Trophoblast cell (in vitro differentiated cells and primary cell): ENCODE data around the gene PGM2L1.
A peak's percentile ranks its signal among the peaks of the same experiment; 100 is the strongest.

Experiments used
- DNase-seq, 2 donors: peaks; one replicate each; pipeline ENCODE4 v3.0.0-alpha.2; 2016
- H2AFZ ChIP-seq: 2 replicates; pipeline ENCODE4 v1.6.1; 2013; ENCODE audit warnings: low read length, moderate library complexity, mild to moderate bottlenecking; ENCODE audit not compliant: insufficient read depth, poor library complexity
- H2AK5ac ChIP-seq: 2 replicates; pipeline ENCODE4 v1.6.1; 2013; ENCODE audit warnings: mild to moderate bottlenecking, low read length
- H2BK120ac ChIP-seq: 2 replicates; pipeline ENCODE4 v1.6.1; 2013; ENCODE audit warnings: low read length, mild to moderate bottlenecking, moderate library complexity; ENCODE audit not compliant: insufficient read depth, poor library complexity
- H2BK12ac ChIP-seq: 2 replicates; pipeline ENCODE4 v1.6.1; 2013; ENCODE audit warnings: mild to moderate bottlenecking, low read length, moderate library complexity
- H2BK5ac ChIP-seq: 2 replicates; pipeline ENCODE4 v1.6.1; 2013; ENCODE audit warnings: low read length, low read depth, moderate library complexity, mild to moderate bottlenecking; ENCODE audit not compliant: poor library complexity
- H3K14ac ChIP-seq: 2 replicates; pipeline ENCODE4 v1.6.1; 2013; ENCODE audit warnings: mild to moderate bottlenecking, low read length
- H3K18ac ChIP-seq: 2 replicates; pipeline ENCODE4 v1.6.1; 2013; ENCODE audit warnings: mild to moderate bottlenecking, low read length
- H3K23ac ChIP-seq: 2 replicates; pipeline ENCODE4 v1.6.1; 2013; ENCODE audit warnings: low read length
- H3K27ac ChIP-seq: 2 replicates; pipeline ENCODE4 v1.5.1; 2013; ENCODE audit warnings: low read depth, mild to moderate bottlenecking, inconsistent platforms, low read length, moderate library complexity
- H3K27me3 ChIP-seq: 2 replicates; pipeline ENCODE4 v1.6.1; 2013; ENCODE audit warnings: inconsistent platforms, mild to moderate bottlenecking, low read length, moderate library complexity; ENCODE audit not compliant: insufficient read depth
- H3K36me3 ChIP-seq, 2 experiments: 1 replicate in 1 of 2; 2 replicates in 1 of 2; pipeline ENCODE4 v1.6.1; 2013; ENCODE audit warnings: low read length in 2 of 2, mild to moderate bottlenecking in 2 of 2, moderate library complexity in 1 of 2; ENCODE audit not compliant: insufficient read depth in 2 of 2, control insufficient read depth in 1 of 2
- H3K4ac ChIP-seq: 2 replicates; pipeline ENCODE4 v1.6.1; 2013; ENCODE audit warnings: low read depth, mild to moderate bottlenecking, low read length, moderate library complexity
- H3K4me1 ChIP-seq, 2 experiments: 1 replicate in 1 of 2; 2 replicates in 1 of 2; pipeline ENCODE4 v1.6.1; 2013; ENCODE audit warnings: low read length in 2 of 2, mild to moderate bottlenecking in 2 of 2, moderate library complexity in 1 of 2; ENCODE audit not compliant: insufficient read depth in 2 of 2, control insufficient read depth in 1 of 2
- H3K4me2 ChIP-seq: 2 replicates; pipeline ENCODE4 v1.6.1; 2013; ENCODE audit warnings: inconsistent platforms, mild to moderate bottlenecking, low read length, moderate library complexity
- H3K4me3 ChIP-seq: 2 replicates; pipeline ENCODE4 v1.5.1; 2013; ENCODE audit warnings: mild to moderate bottlenecking, low read depth, low read length, inconsistent platforms
- H3K79me1 ChIP-seq: one replicate; pipeline ENCODE4 v1.6.1; 2013; ENCODE audit warnings: low read length
- H3K79me2 ChIP-seq: 2 replicates; pipeline ENCODE4 v1.6.1; 2013; ENCODE audit warnings: low read length, mild to moderate bottlenecking; ENCODE audit not compliant: control insufficient read depth, insufficient read depth, poor library complexity
- H3K9ac ChIP-seq: 2 replicates; pipeline ENCODE4 v1.6.1; 2013; ENCODE audit warnings: mild to moderate bottlenecking, low read length
- H3K9me3 ChIP-seq: 2 replicates; pipeline ENCODE4 v1.6.1; 2013; ENCODE audit warnings: low read depth, mild to moderate bottlenecking, control low read depth, inconsistent platforms, low read length; ENCODE audit not compliant: insufficient read depth
- H4K12ac ChIP-seq: 2 replicates; pipeline ENCODE4 v1.6.1; 2013; ENCODE audit warnings: low read depth, mild to moderate bottlenecking, low read length, moderate library complexity
- H4K8ac ChIP-seq: 2 replicates; pipeline ENCODE4 v1.6.1; 2013; ENCODE audit warnings: low read depth, mild to moderate bottlenecking, low read length, moderate library complexity
- H4K91ac ChIP-seq: one replicate; pipeline ENCODE4 v1.6.1; 2013; ENCODE audit warnings: low read depth, mild to moderate bottlenecking, low read length, moderate library complexity
- WGBS: extraction: QIAGEN DNeasy Blood & Tissue Kit; methylation state at CpG from one replicate; pipeline ENCODE4 v1.1.7; 2013; ENCODE audit warnings: missing lambda C conversion rate; ENCODE audit not compliant: insufficient read length, insufficient coverage; ENCODE audit errors: extremely low coverage; 5-methylcytosine and 5-hydroxymethylcytosine counted together

PGM2L1 gene

GRCh38 chr11:74443071-74443864 is 45.0 kb upstream of the PGM2L1 start:
- no CpG with 5 or more reads among the region's 8 CpGs for WGBS
- Histone ChIP-seq H2AK5ac (no peak overlapping the region), H2BK12ac (no peak overlapping the region), H3K4me1 (peaks cover 0 to 3% of the 10 kb centered on the region in 2 experiments), H3K4me2 (no peak overlapping the region), H2AFZ (no peak overlapping the region), H3K9me3 (no peaks in the 10 kb centered on the region), H2BK5ac (no peak overlapping the region), H3K79me2 (no peaks in the 10 kb centered on the region), H3K18ac (no peak overlapping the region), H3K23ac (no peak overlapping the region), H3K79me1 (no peaks in the 10 kb centered on the region), H2BK120ac (no peak overlapping the region), H4K91ac (no peak overlapping the region), H3K27me3 (no peaks in the 10 kb centered on the region), H3K36me3 (no peaks in the 10 kb centered on the region), H3K14ac (no peak overlapping the region), H4K12ac (no peak overlapping the region), H3K9ac (no peak overlapping the region), H3K4me3 (no peak overlapping the region), H3K27ac (no peak overlapping the region), H3K4ac (no peak overlapping the region), H4K8ac (no peak overlapping the region)
- DNase-seq: no peak

DNA sequence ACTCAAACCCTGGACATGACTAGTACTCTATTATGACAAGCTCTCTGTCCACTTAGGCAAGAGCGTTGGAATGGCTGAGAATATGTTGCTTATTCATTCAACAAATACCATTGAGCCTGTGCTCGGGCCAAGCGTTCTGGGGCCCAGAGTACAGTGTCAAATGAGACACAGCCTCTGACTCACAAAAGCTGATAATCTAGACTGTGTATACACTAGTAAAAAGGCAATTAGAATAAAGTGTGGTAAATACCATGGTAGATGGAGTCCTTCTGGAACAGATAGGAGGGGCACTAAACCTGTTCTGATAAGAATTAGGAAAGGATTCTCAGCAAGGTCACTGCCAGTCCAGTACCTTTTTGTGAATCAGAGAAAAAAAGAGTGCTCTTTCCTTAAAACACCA is 44.4 kb upstream of the PGM2L1 start:
- H4K91ac ChIP-seq: no peak overlapping the region
- no peaks in the 10 kb centered on the region for H3K79me2 ChIP-seq
- no peak overlapping the region for H3K23ac ChIP-seq
- H3K27me3 ChIP-seq: no peaks in the 10 kb centered on the region
- no peak overlapping the region for H3K4ac ChIP-seq
- no peak overlapping the region for H2BK5ac ChIP-seq
- H3K9ac ChIP-seq: no peak overlapping the region
- H3K18ac ChIP-seq: no peak overlapping the region
- no peak overlapping the region for H2AK5ac ChIP-seq
- no peak overlapping the region for H3K4me3 ChIP-seq
- no peak overlapping the region for H3K27ac ChIP-seq
- no peak overlapping the region for H4K12ac ChIP-seq
- DNase-seq: peak in 1 of 2 donors; percentile 19
- no CpG with 5 or more reads among the region's 3 CpGs for WGBS
- no peak overlapping the region for H3K4me2 ChIP-seq
- H4K8ac ChIP-seq: no peak overlapping the region
- no peak overlapping the region for H2BK12ac ChIP-seq
- no peaks in the 10 kb centered on the region for H3K79me1 ChIP-seq
- no peak overlapping the region for H2BK120ac ChIP-seq
- H3K36me3 ChIP-seq: no peaks in the 10 kb centered on the region
- no peak overlapping the region for H2AFZ ChIP-seq
- no peaks in the 10 kb centered on the region for H3K9me3 ChIP-seq
- no peak overlapping the region for H3K14ac ChIP-seq
- peaks cover 0 to 3% of the 10 kb centered on the region in 2 experiments for H3K4me1 ChIP-seq

DNA sequence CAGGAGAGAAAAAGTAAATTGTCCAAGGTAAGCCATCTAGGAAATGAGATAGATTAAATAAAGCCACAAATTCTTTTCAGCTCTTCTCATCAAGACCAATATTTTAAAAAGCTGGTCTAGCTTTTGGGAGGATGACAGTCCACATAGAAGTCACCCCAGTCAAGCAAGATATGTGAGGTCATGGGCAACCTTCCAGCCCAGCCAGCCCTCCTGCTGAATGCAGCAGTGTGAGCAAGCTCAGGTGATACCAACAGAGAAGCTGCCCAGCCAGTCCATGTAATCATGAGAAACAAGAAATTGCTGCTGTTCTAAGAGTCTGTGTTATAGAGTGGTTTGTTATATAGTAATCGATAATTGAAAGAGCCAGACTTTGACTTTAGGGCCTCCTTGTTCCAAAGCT is 40.4 kb upstream of the PGM2L1 start:
- Histone ChIP-seq H4K91ac (no peak overlapping the region), H3K9me3 (no peaks in the 10 kb centered on the region), H3K4ac (no peak overlapping the region), H4K8ac (no peak overlapping the region), H3K27me3 (no peaks in the 10 kb centered on the region), H3K79me1 (no peaks in the 10 kb centered on the region), H3K14ac (no peak overlapping the region), H3K9ac (no peak overlapping the region), H3K79me2 (no peaks in the 10 kb centered on the region), H3K27ac (no peak overlapping the region), H2AK5ac (no peak overlapping the region), H3K23ac (no peak overlapping the region), H3K18ac (no peak overlapping the region), H2BK12ac (no peak overlapping the region), H3K4me1 (peaks cover 0 to 3% of the 10 kb centered on the region in 2 experiments), H2BK5ac (no peak overlapping the region), H2BK120ac (no peak overlapping the region), H3K4me2 (no peak overlapping the region), H3K36me3 (no peaks in the 10 kb centered on the region), H4K12ac (no peak overlapping the region), H3K4me3 (no peak overlapping the region), H2AFZ (no peak overlapping the region)
- WGBS: no CpG with 5 or more reads among the region's 1 CpG
- no peak for DNase-seq

- Histone ChIP-seq H2BK120ac (no peak overlapping the region), H3K27me3 (no peaks in the 10 kb centered on the region), H2BK12ac (no peak overlapping the region), H2AK5ac (no peak overlapping the region), H3K9me3 (no peaks in the 10 kb centered on the region), H3K4me3 (no peak overlapping the region), H3K79me2 (no peaks in the 10 kb centered on the region), H4K8ac (no peak overlapping the region), H3K27ac (no peak overlapping the region), H3K79me1 (no peaks in the 10 kb centered on the region), H3K18ac (no peak overlapping the region), H3K4me2 (no peak overlapping the region), H3K23ac (no peak overlapping the region), H3K14ac (no peak overlapping the region), H3K9ac (no peak overlapping the region), H2BK5ac (no peak overlapping the region), H3K4ac (no peak overlapping the region), H3K36me3 (no peaks in the 10 kb centered on the region), H3K4me1 (no peaks in the 10 kb centered on the region), H2AFZ (no peak overlapping the region), H4K12ac (no peak overlapping the region), H4K91ac (no peak overlapping the region)
- no peak for DNase-seq
- no CpG with 5 or more reads among the region's 1 CpG for WGBS
These were observed 39.3 kb upstream of the PGM2L1 start for GRCh38 chr11:74437441-74438042.
